Stimulated activated CD4-positive, alpha-beta T cell treated with anti-CD3 and anti-CD28 coated beads, Interleukin-4, amount 100 ng/mL, for 24 hours (primary cell): ENCODE measurements around the gene ZNF613.
"Not testable (repeated sequence)": the region's sequence is repeated elsewhere in the genome, so short reads cannot be mapped to it uniquely, and the experiment has no call there.

Experiments used
- DNase-seq: peaks from one replicate; pipeline ENCODE4 v3.0.0-alpha.2; 2020

ZNF613 gene

DNA sequence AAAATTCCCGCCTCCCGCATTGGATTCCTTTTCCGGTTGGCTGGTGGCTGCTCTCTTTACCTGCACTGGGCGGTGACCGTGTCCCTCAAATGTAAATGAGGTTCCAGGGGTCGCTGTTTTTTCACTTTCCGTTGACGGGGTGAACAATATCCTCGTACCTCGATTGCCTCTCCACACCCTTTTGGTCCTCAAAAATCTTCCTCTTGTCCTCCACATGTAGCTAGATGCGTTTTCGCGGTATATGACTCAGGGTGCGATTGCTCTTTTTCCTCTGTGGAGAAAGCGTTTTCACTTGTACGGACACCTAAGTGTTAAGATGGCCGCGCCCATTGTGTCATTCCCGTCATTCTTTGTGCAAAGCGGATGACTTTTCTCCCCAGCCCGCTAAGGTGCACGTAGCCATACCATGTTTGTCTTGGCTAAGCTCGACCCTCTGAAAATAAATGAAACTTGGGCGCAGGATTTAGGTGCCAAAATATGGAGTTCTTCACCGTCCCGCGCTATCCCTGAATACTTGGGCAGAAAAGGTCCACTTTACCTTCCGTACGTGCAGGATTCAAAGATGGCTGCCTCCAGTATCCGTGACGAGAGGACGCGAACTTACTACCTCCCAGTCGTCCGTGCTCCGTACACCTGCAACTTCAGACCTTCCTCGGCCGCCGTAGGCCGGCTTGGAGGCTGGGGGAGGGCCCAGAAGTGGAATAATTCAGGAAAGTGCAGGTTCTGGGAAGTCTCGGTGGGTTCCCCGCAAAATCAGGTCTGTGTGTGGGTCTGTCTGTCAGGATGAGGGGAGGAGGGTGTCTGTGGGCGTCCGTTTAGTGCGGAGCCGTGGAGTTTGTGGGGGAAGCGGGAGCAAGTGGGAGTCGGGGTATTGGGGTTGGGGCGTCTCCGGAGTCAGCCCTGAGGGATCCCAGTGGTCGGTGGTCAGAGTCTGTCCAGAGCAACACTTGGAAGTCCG lies at the start of gene ZNF613:
Gene ZNF613, plus strand, starts transcription at position 689 of the 958 bp plus-strand sequence. CDS start 8,749 bp downstream, outside the sequence.
- DNase-seq: peak; percentile 87

DNA sequence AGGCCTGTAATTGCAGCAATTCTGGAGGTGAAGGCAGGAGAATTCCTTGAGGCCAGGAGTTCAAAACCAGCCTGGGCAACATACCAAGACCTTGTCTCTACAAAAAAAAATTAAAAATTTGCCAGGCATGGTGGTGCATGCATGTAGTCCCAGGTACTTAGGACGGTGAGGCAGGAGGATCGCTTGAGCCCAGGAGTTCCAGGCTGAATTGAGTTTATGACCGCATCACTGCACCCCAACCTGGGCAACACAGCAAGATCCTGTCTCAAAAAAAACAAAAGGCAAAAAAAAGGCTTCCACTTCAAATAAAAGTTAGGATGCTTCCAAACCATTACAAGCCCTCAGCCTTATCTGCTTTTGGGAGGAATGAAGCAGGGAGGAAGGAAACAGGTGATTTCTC lies 44.8 kb upstream of the ZNF613 start:
- DNase-seq: no peak

DNA sequence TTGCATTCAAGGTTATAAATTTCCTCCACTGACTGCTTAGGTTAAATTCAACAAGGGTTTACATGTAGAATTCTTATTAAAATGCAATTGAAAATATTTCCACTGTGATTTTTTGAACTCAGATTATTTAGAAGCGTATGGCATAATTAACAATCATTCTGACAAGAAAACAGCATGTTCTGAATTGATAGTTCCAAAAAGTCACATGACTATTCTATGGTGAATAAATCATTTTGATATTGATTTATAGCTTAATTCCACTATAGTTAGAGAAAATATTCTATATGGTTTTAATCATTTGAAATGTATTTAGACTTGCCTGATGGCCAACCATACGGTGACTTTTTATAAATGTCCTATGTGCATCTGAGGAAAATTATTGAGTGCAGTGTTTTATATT lies 42.6 kb upstream of the ZNF613 start:
- DNase-seq: no peak

DNA sequence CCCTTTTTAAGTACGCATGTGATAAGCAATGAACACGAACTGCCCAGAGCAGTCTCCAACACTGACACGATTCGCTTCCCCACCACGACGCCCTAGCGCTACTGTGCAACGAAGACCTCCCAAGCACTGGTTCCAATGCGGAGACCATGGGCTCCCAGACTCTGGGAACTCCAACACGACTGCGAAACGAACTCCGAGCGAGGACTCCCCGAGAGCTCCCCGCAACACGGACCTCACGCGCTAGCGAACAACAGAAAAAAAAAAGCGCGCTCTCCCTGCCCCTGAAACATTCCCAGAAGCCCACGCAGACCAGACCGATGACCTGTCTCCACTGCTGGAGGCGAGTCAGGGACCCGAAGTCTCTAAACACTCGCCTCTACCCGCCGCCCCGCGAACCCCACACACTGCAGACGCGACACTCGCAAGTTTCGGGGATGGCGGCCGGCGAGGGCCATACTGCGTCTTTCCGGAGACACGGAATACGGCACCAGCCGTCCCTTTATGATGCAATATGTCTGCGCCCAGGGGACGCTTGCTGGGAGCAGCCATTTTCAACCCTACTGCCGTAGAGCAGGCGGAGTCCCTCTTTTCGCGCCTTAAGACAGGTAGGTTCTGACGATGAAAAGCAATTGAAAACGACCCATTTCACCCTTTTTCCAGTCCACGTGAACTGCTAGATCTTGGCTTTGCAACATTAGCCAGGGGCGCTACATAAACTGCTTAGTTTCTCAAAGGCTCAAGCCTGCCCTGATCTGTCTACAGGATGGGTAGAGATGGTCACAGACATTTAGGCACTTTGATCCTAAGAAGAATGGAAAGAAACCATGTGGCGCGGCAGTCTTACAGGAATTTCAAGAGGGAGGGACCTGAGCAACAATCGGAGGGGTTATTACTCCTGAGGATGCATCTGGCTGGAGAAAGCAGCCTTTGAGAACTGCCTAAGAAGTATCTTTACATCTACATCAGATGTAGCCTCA lies 39.5 kb upstream of the ZNF613 start, which contains the start of gene ZNF577:
Gene ZNF577, minus strand, starts transcription at position 430 of the 977 bp plus-strand sequence. CDS start 7,569 bp downstream, outside the sequence.
- peak; percentile 55 for DNase-seq

DNA sequence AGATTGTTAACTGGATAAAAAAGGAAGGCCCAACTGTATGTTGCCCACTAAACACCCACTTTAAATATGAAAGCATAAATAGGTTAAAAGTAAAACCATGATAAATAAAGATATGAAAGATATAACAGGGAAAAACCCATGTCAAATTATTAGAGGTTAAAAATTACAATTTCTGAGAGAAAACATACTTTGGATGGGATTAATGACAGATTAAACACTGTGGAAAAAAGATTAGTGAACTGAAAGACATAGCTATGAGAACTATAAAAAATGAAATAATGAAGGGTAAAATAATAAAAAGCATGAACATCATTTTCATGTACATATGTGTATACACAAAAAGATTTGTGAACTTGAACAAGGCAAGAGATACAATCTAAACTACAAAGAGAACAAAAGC lies 37.3 kb upstream of the ZNF613 start:
- DNase-seq: no peak

DNA sequence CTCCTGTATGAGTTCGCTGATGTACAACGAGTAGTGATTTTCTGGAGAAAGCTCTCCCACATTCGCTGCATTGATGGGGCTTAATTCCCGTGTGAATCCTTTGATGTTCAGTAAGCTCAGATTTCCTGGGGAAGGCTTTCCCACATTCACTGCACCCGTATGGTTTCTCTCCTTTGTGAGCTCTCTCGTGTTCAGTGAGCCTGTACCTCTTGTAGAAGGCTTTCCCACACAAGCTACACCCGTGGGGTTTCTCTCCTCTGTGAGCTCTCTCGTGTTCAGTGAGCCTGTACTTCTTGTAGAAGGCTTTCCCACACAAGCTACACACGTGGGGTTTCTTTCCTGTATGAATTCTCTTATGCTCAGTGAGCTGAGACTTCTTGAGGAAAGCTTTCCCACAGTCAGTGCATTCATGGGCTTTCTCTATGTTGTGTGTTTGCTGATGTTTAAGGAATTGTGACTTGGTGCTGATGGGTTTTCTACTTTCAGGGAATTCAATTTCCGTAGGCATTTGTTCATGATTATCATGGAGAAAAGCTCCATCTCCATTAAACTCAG lies 36.0 kb upstream of the ZNF613 start:
- no peak for DNase-seq

DNA sequence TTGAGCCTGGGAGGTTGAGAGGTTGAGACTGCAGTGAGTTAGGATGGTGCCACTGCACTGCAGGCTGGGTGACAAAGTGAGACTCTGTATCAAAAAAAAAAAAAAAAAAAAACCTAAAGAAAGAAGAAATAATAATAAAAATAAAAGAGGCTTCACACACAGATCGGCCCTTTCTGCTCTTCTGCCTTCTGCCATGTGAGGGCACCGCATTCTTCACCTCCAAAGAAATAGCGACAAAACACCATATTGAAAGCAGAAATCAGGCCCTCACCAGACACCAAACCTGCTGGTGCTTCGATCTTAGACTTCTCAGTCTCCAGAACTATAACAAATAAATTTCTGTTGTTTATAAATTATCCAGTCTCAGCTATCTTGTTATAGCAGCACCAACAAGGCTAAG lies 25.4 kb upstream of the ZNF613 start:
- no peak for DNase-seq

DNA sequence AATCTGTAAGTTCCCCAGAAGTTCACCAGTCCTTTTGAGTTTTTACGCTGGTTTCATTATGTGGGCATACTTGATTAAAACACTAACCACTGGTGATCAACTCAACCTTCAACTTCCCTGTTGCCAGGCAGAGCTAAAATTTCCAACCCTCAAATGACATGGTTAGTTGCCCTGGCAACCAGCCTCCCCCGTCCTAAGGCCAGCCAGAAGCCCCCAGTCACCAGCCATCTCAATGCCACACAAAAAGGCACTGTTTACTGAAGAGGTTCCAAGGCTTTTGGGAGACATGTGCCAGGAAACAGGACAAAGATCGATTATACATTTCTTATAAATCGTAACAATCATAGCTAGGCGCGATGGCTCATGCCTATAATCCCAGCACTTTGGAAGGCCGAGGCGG lies 24.1 kb upstream of the ZNF613 start:
- no peak for DNase-seq

DNA sequence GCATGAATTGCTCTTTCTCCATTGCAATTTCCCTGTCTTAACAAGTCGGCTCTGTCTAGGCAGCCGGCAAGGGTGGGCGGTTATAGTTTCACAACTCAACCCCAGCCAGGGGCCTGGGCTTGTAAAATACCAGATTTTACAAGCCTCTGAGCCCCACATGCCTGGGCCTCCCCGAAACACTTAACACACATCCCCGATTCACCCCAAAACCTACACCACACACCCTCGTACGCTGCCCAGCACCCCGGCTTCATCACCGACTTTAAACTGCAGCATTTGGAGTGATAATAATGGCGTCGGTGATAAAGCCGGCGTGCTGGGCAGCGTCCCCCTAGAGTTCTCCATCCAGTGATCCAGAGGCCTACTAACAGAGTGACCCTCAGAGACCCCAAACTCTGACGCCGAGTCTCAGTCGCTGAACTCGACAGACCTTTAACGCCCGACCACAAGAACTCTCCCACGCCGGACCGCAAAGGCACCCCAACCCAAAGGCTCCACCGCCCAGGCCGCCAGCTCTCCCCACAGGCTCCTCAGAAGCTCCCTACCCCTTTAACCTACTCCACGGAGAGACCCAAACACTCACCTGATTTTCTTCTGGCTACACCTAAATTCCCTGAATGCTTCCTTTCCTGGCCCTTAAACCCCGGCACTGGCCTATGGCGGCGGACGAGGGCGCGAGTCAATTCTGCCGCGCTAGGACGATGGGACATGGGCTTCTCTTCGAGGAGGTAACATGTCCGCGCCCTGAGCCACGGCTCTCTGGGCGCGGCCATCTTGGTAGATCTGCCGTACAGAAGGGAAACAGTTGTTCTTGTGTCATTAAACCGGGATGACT lies 22.7 kb upstream of the ZNF613 start, which contains the start of gene ZNF649:
Gene ZNF649, minus strand, starts transcription at position 687 of the 835 bp plus-strand sequence. CDS start 4,910 bp downstream, outside the sequence.
- peak; percentile 83 for DNase-seq

DNA sequence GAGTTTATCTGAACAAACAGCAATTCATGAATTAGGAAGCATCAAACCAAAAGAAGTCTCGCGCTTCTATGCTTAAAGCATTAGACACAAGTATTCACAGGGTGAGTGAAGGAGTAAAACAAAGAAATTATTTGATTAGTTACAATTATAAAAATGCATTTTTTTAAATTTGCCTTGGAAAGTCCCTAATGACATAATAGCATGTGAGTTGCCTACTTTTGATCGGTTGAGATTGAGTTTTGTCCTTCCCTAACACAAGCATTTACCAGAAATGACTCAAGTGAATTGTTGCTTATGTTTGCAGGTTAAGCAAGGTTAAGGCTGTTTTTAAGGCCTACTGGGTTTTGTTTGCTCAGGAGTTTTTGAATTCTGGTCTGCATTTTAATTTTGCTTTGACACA lies 22.1 kb upstream of the ZNF613 start:
- DNase-seq: no peak

DNA sequence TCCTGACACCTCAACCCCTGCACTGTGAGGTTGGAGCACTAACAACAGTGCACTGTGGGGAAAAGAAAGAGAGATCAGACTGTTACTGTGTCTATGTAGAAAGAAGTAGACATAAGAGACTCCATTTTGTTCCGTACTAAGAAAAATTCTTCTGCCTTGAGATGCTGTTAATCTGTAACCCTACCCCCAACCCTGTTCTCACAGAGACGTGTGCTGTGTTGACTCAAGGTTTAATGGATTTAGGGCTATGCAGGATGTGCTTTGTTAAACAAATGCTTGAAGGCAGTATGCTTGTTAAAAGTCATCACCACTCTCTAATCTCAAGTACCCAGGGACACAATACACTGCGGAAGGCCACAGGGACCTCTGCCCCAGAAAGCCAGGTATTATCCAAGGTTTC lies 21.6 kb upstream of the ZNF613 start:
- not testable (repeated sequence) for DNase-seq

DNA sequence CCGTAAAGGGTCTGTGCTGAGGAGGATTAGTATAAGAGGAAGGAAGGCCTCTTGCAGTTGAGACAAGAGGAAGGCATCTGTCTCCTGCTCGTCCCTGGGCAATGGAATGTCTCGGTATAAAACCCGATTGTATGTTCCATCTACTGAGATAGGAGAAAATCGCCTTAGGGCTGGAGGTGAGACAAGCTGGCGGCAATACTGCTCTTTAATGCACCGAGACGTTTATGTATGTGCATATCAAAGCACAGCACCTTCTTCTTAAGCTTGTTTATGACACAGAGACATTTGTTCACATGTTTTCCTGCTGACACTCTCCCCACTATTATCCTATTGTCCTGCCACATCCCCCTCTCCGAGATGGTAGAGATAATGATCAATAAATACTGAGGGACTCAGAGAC lies 21.2 kb upstream of the ZNF613 start:
- not testable (repeated sequence) for DNase-seq

DNA sequence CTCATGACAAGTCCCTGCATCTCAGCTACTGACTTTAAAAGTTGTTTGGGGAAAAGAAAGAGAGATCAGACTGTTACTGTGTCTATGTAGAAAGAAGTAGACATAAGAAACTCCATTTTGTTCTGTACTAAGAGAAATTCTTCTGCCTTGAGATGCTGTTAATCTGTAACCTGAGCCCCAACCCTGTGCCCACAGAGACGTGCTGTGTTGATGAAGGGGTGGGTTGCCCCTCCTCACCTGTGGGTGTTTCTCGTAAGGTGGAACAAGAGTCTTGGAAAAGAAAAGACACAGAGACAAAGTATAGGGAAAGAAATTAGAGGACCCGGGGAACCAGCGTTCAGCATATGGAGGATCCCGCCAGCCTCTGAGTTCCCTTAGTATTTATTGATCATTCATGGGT lies 19.3 kb upstream of the ZNF613 start:
- not testable (repeated sequence) for DNase-seq

DNA sequence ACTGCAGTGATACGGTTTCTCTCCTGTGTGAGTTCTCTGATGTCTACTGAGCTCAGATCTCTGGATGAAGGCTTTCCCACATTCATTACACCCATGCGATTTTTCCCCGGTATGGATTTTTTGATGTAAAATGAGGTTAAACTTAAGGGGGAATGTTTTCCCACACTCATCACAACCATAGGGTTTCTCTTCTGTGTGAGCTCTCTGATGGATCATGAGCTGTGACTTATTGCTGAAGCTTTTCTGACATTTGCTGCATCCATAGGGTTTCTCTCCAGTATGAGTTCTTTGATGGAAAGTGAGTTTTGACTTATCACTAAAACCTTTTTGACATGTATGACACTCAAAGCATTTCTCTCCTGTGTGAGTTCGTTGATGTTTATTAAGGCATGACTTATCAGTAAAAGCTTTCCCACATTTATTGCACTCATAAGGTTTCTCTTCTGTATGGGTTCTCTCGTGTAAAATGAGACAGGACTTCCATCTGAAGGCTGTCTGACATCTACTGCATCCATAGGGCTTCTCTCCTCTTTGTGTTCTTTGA lies 11.9 kb upstream of the ZNF613 start:
- DNase-seq: no peak

DNA sequence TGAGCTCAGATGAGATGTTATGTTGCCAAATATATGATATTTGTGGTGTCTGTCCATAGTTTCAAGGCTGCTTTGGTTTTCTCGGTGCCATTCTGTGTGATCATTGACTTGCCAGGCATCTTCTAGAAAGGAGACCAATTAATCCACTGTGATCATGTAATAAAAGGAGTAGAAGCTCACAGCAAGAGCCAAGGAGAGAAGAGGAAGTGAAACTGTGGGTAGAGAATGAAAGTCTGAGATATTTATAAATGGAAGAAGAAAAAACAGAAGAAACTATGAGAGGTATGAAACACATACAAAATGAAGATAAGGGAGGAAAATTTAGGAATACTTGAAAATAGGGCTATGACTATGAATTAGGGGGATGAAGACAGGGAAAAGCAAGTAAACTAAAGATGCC lies 11.1 kb upstream of the ZNF613 start:
- no peak for DNase-seq

DNA sequence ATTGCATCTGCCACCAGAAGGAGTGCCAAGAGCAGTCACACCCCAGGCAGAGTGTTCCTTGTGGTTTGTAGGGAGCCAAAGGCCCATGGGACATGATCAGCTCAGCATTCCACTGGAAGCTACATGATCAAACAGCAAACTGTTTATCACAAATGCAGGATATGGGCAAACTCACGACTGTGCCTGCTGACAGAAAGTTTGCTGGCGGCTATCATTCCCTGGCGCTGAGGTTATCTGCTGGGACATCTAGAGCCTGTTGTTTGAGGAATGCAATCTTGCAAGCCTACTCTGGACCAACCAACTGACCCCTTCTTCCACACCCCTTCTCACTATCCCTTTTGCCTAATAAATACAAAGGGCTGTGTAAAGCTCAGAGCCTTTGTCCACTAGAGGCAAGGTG lies 7.7 kb upstream of the ZNF613 start:
- no peak for DNase-seq

DNA sequence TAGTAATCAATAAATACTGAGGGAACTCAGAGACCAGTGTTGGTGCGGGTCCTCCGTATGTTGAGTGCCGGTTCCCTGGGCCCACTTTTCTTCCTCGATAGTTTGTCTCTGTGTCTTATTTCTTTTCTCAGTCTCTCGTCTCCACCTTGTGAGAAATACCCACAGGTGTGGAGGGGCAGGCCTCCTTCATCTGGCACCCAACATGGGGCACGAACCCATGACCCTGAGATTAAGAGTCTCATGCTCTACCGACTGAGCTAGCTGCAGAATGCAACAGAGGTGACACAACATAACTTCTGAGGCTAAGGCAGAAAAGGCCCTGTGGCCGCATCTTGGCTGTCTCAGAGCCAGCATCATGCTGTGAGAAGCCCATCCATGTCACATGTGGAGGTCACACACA lies 5.3 kb upstream of the ZNF613 start:
- no peak for DNase-seq

DNA sequence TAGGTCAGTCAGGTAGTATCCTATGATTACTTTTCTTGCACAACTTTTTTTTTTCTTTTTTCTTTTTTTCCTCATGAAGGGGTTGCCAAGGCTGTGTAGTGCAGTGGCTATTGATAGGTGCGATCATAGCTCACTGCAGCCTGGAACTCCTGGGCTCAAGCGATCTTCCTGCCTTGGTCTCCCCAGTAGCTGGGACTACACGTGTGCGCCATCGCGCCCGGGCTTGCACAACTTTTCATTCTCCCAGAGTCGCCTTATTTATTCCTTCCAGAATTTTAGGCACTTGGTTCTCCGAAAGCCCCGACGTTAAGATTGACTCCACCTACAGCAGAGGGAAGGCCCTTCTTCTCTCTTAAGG lies 867 bp upstream of the ZNF613 start:
- no peak for DNase-seq

DNA sequence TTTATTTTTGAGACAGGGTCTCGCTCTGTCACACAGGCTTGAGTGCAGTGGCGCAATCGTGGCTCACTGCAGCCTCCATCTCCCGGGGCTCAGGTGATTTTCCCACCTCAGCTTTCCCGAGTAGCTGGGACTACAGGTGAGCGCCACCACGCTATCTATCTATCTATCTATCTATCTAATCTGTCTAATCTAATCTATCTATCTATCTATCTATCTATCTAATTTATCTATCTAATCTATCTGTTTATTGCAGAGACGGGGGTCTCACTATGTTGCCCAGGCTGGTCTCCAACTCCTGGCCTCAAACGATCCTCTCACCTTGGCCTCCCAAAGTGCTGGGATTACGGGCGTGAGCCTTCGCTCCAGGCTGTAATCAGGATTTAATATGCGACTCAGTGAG lies 587 bp downstream of the ZNF613 start:
- DNase-seq: no peak

DNA sequence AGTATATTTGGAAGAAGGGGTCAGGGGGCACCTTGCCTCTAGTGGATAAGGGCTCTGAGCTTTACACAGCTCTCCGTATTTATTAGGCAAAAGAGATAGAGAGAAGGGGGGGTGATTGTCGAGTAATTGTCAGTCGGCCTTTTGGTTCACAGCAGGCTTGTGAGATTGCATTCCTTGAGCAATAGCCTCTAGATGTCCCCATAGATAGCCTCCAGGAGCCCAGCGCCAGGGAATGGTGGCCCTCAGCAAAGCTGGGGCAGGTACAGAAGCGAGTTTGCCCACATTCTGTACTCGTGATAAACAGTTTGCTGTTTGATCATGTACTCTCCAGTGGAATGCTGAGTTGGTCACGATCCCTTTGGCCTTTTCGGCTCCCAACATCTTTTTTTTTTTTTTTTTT lies 4.6 kb downstream of the ZNF613 start:
- DNase-seq: no peak

DNA sequence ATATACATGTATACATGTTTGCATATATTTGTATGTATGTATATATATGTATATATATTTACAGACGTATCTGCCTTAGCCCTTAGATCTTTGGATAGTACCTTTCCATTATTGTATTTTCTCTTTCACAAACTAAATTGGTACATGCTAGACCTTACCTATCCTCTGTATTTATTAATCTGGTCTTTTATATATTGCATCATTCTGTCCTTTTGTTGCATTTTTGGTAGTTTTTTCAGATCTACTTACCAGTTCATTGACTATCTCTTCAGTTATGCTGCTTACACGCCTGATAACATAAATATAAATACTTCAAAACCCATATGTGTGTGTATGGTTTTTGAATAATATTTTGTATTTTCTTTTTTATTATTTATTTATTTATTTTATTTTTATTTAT lies 11.7 kb downstream of the ZNF613 start:
- DNase-seq: no peak
